GM19351 (cell line): ENCODE data around the gene SLC38A3.

Source experiments
- ATAC-seq: cut with Tn5 transposase; IDR thresholded peaks from one replicate; pipeline ENCODE4 v1.9.1; 2021; ENCODE audit warnings: mild to moderate bottlenecking, moderate library complexity; ENCODE audit not compliant: unreplicated experiment

SLC38A3 gene

GRCh38 chr3:50190936-50191660, 14.0 kb upstream of the SLC38A3 start, which contains the start of gene GNAT1:
TSS of gene GNAT1 (plus strand) at chr3:50191610. CDS start at chr3:50191726, 116 bp downstream.
- ATAC-seq = no peak

GRCh38 chr3:50192124-50192523, 12.9 kb upstream of the SLC38A3 start:
- no peak for ATAC-seq

DNA sequence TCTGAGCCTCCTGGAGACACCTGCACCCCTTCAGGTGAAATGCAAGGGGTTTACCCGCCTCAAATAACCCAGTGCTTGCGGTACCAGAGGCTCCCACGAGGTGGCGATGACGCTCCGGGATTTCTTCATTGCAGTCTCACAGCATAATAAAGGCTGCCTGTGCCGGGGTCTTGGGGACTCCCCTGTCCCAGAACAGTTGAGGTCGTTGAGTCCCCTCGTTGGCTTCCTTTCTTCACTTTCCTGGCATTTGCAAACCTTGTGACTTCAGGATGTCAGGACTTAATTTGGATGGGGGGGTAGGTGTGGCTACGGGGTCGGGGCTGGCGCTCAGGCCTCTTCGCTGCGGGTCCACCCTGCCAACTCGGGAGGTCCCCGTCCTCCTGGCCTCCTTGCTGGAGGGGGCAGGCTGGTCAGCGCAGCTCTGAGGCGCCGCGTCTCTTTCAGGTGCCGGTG, 12.4 kb upstream of the SLC38A3 start:
- no peak for ATAC-seq

GRCh38 chr3:50193286-50193685, 11.8 kb upstream of the SLC38A3 start:
- no peak for ATAC-seq

DNA sequence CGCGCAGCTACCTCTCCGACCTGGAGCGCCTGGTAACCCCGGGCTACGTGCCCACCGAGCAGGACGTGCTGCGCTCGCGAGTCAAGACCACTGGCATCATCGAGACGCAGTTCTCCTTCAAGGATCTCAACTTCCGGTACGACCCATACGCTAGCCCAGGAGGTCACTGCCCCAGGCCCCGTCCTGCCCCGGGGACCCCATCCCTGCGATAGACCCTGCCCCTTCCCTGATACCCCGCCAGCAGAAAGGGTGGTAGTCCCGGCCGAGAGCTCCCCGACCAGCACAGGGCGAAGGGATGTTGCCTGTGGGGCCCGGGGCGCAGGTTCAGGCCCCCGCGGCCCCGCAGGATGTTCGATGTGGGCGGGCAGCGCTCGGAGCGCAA, 11.3 kb upstream of the SLC38A3 start:
- ATAC-seq = no peak

DNA sequence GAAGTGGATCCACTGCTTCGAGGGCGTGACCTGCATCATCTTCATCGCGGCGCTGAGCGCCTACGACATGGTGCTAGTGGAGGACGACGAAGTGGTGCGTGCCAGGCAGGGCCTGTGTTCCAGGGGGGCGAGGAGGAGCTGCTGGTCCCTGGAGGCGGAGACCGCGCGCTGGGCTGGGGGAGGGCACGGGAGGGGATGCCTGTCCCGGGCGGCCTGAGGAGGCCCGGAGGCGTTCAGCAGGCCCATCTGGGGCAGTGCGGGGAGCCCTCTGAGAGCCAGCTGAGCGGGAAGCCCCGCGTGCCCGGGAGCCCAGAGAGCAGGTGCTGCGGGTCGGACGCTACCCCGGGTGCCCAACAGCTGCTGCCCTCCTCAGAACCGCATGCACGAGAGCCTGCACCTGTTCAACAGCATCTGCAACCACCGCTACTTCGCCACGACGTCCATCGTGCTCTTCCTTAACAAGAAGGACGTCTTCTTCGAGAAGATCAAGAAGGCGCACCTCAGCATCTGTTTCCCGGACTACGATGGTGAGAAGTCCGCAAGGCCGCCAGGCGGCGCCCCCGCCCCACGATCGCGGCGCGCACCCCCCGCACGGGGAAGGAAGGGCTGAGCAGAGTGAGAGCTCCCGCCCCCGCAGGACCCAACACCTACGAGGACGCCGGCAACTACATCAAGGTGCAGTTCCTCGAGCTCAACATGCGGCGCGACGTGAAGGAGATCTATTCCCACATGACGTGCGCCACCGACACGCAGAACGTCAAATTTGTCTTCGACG, 10.8 kb upstream of the SLC38A3 start:
- no peak for ATAC-seq

GRCh38 chr3:50194903-50195500, 10.1 kb upstream of the SLC38A3 start:
- ATAC-seq = no peak

- ATAC-seq = no peak
These were observed 9.4 kb upstream of the SLC38A3 start for GRCh38 chr3:50195501-50196252.

DNA sequence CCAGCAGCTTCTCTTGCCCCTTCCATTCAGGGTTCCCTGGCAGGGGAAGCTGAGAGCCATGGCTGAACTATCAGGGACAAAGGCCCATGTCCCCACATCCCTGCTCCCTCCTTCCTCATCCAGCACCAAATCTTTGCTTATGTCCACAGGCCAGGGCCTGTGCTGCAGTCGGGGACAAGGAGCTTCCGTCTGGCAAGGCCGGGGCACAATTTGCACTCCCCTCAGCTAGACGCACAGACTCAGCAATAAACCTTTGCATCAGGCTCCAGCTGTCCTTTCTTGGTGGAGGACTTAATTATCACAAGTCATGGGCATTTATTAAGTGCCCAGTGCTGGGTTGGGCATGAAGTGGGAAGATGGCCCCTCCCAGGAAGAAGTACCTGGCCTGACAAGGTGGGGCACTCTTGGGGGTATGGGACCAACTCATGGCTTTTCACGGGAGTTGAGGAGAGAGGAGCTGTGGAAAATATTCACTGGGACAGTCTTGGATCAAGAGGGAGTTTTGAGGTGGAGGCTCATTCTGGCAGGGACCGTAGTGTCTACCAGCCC, 8.7 kb upstream of the SLC38A3 start:
- no peak for ATAC-seq

- no peak for ATAC-seq
These were observed 3.3 kb upstream of the SLC38A3 start for GRCh38 chr3:50201573-50202315.

- ATAC-seq = no peak
These were observed 2.5 kb upstream of the SLC38A3 start for GRCh38 chr3:50202353-50203112.

DNA sequence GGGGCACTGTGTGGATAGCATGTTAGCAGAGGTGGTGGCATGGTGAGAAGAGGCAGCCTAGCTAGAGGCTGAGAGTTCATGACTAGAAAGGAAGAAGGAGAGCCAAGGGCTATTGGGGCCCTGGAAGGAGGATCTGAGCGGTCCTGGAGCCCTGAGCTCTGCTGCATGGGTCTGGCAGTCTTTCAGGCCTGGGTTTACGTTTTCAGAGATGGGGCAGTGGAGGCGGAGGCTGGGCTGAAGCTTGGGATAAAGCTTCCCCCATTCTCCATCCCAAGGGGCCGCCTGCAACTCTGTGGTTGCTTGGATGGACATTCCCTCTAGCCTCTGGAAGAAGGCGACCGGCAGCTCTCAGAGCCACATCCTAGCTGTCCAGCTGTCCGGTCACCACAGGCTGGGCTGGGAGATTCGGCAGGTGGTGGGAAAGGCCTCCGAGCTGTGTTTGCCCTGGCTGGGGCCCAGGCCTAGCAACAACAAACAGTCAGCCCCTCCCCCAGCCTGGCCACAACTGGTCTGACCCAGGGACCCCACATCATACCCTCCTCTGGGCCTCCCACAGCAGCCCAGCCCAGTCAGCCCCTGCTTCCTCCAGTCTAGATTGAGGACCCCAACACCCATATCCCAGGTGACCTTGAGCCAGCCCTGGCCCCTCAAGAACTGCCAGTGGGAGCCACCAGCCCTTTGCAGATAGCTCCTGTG, 1.8 kb upstream of the SLC38A3 start:
- no peak for ATAC-seq

DNA sequence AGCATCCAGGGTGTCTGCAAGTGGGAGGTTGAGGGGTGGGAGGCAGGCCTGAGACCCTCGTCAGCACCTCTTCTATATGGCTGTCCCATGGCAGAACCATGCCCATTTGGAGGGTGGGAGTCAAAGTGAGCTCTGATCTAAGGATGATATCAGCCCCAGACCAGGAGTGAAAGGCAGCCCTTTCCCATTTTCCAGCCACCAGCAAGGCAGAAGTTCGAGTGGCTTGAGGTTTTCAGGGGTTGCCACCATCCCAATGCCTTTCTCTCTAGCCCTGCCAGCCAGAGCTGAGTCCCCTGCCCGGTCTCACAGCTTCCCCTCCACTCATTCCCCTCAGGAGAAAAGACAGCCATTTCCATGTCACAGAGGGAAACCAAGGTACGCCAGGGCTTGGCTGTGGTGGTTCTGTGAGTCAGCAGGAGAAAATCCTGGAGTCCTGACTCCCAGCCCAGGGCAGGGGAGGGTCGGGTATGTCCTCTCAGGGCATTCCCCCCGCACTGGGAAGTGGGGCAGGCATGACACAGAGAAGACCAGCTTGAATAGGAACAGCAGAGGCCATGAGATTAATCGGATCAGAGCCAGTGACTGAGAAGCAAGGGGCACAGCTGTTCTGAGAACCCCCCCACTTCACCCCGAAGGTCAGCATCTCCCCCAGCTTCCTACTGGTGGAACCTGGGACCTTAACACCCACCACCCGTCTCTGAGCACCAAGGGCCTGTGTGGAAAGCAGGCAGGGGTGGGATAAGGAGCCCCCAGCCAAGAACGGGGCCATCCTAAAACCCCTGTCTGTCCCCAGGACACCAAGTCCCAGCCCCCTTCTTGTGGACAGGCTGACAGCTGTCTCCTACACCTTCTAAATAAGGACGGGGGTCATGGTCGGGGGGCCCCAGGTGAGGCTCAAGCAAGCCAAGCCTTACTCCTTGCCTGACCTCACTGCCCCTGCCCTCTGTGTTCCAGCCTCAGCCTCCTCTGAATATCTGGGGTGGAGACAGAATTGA, 965 bp upstream of the SLC38A3 start:
- no peak for ATAC-seq

- ATAC-seq = no peak
These were observed 574 bp downstream of the SLC38A3 start for GRCh38 chr3:50205413-50206276.

DNA sequence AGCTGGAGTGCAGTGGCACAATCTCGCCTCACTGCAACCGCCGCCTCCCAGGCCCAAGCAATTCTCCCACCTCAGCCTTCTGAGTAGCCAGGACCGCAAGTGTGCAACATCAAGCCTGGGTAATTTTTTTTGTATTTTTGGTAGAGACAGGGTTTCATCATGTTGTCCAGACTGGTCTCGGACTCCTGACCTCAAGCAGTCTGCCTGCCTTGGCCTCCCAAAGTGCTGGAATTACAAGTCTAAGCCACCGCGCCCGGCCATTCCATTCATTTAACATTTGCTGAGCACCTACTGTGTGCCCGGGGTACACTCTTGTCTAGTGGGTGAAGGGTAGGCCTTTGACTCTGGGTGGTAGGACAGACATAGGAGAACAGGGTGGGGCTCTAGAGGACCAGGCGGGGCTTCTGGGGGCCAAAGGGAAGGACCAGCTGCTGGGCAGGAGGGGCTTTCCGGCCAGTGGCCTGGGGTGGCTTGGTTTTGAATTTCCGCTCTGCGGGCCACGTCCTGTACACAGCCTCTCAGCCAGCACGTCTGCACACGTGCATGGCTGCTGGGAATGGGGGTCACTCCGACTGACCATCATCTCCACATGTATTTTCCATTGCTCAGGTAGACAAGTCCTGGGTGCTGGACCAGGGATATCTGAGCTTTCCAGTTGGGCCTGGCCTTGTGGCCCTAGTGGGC, 2.4 kb downstream of the SLC38A3 start:
- ATAC-seq = no peak
